ENCODE measurements around the gene TSPYL2.

TSPYL2 gene

GRCh38 chrX:53126377-53126776 is 44.2 kb downstream of the TSPYL2 start:
- no peak for DNase-seq

DNA sequence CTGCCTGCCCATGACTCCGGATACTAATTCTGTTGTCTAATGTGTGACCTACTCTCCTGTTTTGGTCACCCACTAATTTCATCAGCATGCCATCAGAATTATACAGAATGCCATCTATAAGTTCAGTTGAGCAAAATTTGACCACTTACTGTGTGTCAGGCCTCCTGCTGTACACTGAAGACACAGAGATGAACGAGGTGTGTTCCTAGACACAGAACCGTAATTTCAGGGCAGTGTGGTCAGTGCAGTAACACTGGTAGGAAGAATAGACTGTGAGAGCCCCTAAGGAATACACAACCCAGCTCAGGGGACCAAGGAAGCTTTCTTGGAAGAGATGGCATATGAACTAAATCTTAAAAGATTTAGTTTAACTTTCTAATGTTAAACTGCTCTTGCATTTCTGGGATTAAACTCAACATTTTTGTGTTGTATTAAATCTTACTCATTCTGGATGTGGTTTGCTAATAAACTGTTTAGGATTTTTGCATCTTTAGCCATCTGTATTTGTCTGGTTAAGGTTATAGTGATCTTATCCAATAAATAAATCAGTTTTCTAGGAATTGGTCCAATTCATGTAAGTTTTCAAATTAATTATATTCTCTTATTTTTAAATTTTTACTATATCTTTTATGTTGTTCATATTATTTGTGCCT is 46.1 kb downstream of the TSPYL2 start:
- no peak for DNase-seq

DNA sequence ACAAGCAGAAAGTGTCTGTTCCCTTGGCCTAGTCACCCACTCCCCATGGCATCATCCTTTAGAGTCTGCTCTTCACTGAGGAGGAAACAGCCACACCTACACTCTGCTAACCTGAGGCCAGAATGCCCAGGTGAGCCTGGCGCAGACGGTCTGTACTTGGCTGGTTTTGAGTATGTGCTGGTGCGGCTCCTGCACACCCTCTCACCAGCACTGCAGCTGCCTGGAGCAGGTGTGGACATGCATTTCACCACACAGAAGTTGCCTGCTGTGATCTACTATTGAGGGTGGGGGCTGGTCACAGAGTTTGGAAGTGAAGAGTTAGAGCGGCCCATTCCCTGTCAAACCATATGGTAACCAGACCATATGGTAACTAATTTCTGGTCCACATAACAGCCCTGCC is 51.2 kb downstream of the TSPYL2 start:
- DNase-seq, result no peak

DNA sequence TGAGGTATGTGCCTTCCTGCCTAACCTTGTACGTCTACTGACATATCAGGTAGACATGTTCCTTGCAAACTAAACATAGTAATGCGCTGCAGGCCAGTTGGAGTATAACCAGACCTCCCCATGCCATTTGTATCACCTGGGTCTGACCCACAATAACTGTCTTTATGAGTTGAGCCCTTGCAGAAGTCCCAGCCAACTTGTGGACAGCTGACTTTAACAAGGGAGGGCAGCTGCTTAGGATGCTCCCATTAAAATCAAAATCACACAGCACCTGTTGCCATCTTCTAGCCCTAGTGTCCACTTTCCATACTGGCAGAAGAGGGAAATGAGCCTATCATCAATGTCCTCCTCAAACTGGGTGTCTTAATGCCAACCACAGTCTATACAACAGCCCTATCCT is 53.4 kb downstream of the TSPYL2 start:
- DNase-seq, result no peak

All from stimulated activated CD4-positive, alpha-beta T cell treated with anti-CD3 and anti-CD28 coated beads, Interleukin-4, amount 100 ng/mL, for 24 hours (primary cell).